Prostate gland (tissue), 2 donors: Measurements from ENCODE around the gene LMO7.

ENCODE experiments used
- CTCF ChIP-seq, 4 experiments: fragments of 200-600 bp in 2 of 4; fragments of 450-650 bp in 2 of 4; sonication (generic) in 2 of 4; IDR thresholded peaks; 1 replicate in 3 of 4; 2 replicates in 1 of 4; pipeline ENCODE4 v1.5.1; 2016 to 2019; ENCODE audit warnings: antibody characterized with exemption in 4 of 4, mild to moderate bottlenecking in 2 of 4, moderate library complexity in 2 of 4
- POLR2A ChIP-seq: fragments of 450-650 bp; IDR thresholded peaks from one replicate; pipeline ENCODE4 v1.6.1; 2016; ENCODE audit warnings: antibody characterized with exemption, mild to moderate bottlenecking

- TF ChIP-seq CTCF (IDR thresholded peaks at IDR 0.05) (no peak), POLR2A (peak; percentile 57)
Measured at GRCh38 chr13:75762076-75762937, 126.2 kb downstream of the LMO7 start.
